BLaER1 treated with 17β-estradiol and CSF1 and Interleukin-3, amounts not matched to agents 10 nM and 100 nM (cell line): ENCODE data around the gene ARL9.

ENCODE experiments used
- H3K27ac ChIP-seq, 11 experiments: shearing (Covaris generic); formaldehyde crosslinking; 2 replicates each; pipeline ENCODE4 v1.8.1; 2022
- H3K27me3 ChIP-seq, 11 experiments: shearing (Covaris generic); formaldehyde crosslinking; 2 replicates each; pipeline ENCODE4 v1.8.1; 2022
- H3K36me3 ChIP-seq, 11 experiments: shearing (Covaris generic); formaldehyde crosslinking; 2 replicates each; pipeline ENCODE4 v1.8.1; 2022
- H3K4me1 ChIP-seq, 10 experiments: shearing (Covaris generic); formaldehyde crosslinking; 2 replicates each; pipeline ENCODE4 v1.8.1; 2022
- H3K4me2 ChIP-seq, 11 experiments: shearing (Covaris generic); formaldehyde crosslinking; 2 replicates each; pipeline ENCODE4 v1.8.1; 2022
- H3K4me3 ChIP-seq, 10 experiments: shearing (Covaris generic); formaldehyde crosslinking; 2 replicates each; pipeline ENCODE4 v1.8.1; 2022
- H3K9ac ChIP-seq, 11 experiments: shearing (Covaris generic); formaldehyde crosslinking; 2 replicates each; pipeline ENCODE4 v1.8.1; 2022
- H3K9me3 ChIP-seq, 11 experiments: shearing (Covaris generic); formaldehyde crosslinking; replicated peaks in 1 of 11; 2 replicates each; pipeline ENCODE4 v1.8.1; 2022
- H4K20me1 ChIP-seq, 11 experiments: shearing (Covaris generic); formaldehyde crosslinking; 2 replicates each; pipeline ENCODE4 v1.8.1; 2022
- Cebpa-rat ChIP-seq, 11 experiments: shearing (Covaris generic); IDR thresholded peaks; 2 replicates each; pipeline ENCODE4 v1.8.1; 2022

ARL9 gene

GRCh38 chr4:56544573-56545131, 39.1 kb downstream of the ARL9 start:
- peaks cover 0 to 8% (median 0%) of the 10 kb centered on the region in 10 experiments; a peak in 1 of 20 replicates for H3K4me1 ChIP-seq
- no peaks in the 10 kb centered on the region for H4K20me1 ChIP-seq
- H3K27ac ChIP-seq: no peak overlapping the region
- no peaks in the 10 kb centered on the region for H3K9me3 ChIP-seq
- no peak overlapping the region for H3K9ac ChIP-seq
- TF ChIP-seq Cebpa-rat (IDR thresholded peaks at IDR 0.05): no peak
- H3K27me3 ChIP-seq: no peaks in the 10 kb centered on the region
- peak overlapping the region in 6 of 10 experiments; percentile 11 to 58 (median 43); a peak in 11 of 20 replicates for H3K4me3 ChIP-seq
- no peaks in the 10 kb centered on the region for H3K36me3 ChIP-seq
- H3K4me2 ChIP-seq: peak overlapping the region; percentile 21 to 83 (median 63); a peak in 21 of 22 replicates

GRCh38 chr4:56550642-56551041, 45.1 kb downstream of the ARL9 start:
- Histone ChIP-seq H3K9ac (no peak overlapping the region), H3K27ac (no peak overlapping the region), H3K4me1 (no peaks in the 10 kb centered on the region), H3K4me2 (no peak overlapping the region), H3K36me3 (no peaks in the 10 kb centered on the region), H4K20me1 (no peaks in the 10 kb centered on the region), H3K9me3 (no peaks in the 10 kb centered on the region), H3K4me3 (no peak overlapping the region), H3K27me3 (no peaks in the 10 kb centered on the region)
- TF ChIP-seq Cebpa-rat (IDR thresholded peaks at IDR 0.05): no peak

GRCh38 chr4:56551516-56551915, 45.9 kb downstream of the ARL9 start:
- no peaks in the 10 kb centered on the region for H4K20me1 ChIP-seq
- TF ChIP-seq Cebpa-rat (IDR thresholded peaks at IDR 0.05): no peak
- H3K9me3 ChIP-seq: no peaks in the 10 kb centered on the region
- no peaks in the 10 kb centered on the region for H3K36me3 ChIP-seq
- H3K4me1 ChIP-seq: no peaks in the 10 kb centered on the region
- H3K4me3 ChIP-seq: no peak overlapping the region
- no peak overlapping the region for H3K27ac ChIP-seq
- no peak overlapping the region for H3K4me2 ChIP-seq
- H3K9ac ChIP-seq: no peak overlapping the region
- H3K27me3 ChIP-seq: no peaks in the 10 kb centered on the region

GRCh38 chr4:56552273-56552672, 46.7 kb downstream of the ARL9 start:
- Histone ChIP-seq H3K9me3 (no peaks in the 10 kb centered on the region), H3K4me1 (no peaks in the 10 kb centered on the region), H3K4me3 (no peak overlapping the region), H3K36me3 (no peaks in the 10 kb centered on the region), H3K4me2 (no peak overlapping the region), H3K27ac (no peak overlapping the region), H3K9ac (no peak overlapping the region), H3K27me3 (no peaks in the 10 kb centered on the region), H4K20me1 (no peaks in the 10 kb centered on the region)
- TF ChIP-seq Cebpa-rat (IDR thresholded peaks at IDR 0.05): no peak

GRCh38 chr4:56570041-56570440, 64.5 kb downstream of the ARL9 start:
- no peaks in the 10 kb centered on the region for H3K27me3 ChIP-seq
- no peak overlapping the region for H3K4me2 ChIP-seq
- no peaks in the 10 kb centered on the region for H3K36me3 ChIP-seq
- no peak overlapping the region for H3K4me3 ChIP-seq
- no peaks in the 10 kb centered on the region for H4K20me1 ChIP-seq
- TF ChIP-seq Cebpa-rat (IDR thresholded peaks at IDR 0.05): no peak
- H3K9ac ChIP-seq: no peak overlapping the region
- H3K4me1 ChIP-seq: no peaks in the 10 kb centered on the region
- H3K27ac ChIP-seq: no peak overlapping the region
- H3K9me3 ChIP-seq: no peaks in the 10 kb centered on the region
